ENCODE data around the gene PDE2A.

The PDE2A gene

GRCh38 chr11:72682238-72682857 is 8.1 kb upstream of the PDE2A start:
- DNase-seq, result no peak

GRCh38 chr11:72681226-72682153 is 7.3 kb upstream of the PDE2A start:
- DNase-seq, result no peak

- DNase-seq, result no peak
Observed at GRCh38 chr11:72680624-72681158, 6.5 kb upstream of the PDE2A start.

GRCh38 chr11:72679869-72680268 is 5.6 kb upstream of the PDE2A start:
- DNase-seq, result no peak

GRCh38 chr11:72678524-72678923 is 4.3 kb upstream of the PDE2A start:
- no peak for DNase-seq

- DNase-seq, result no peak
Observed at GRCh38 chr11:72676861-72677341, 2.7 kb upstream of the PDE2A start.

- no peak for DNase-seq
Observed at GRCh38 chr11:72675221-72675620, 999 bp upstream of the PDE2A start.

GRCh38 chr11:72673284-72673942 is 809 bp downstream of the PDE2A start:
- DNase-seq, result no peak

GRCh38 chr11:72672597-72673238 is 1.5 kb downstream of the PDE2A start:
- DNase-seq, result no peak

- no peak for DNase-seq
Observed at GRCh38 chr11:72671152-72672099, 2.8 kb downstream of the PDE2A start.

GRCh38 chr11:72670041-72670440 is 4.2 kb downstream of the PDE2A start:
- DNase-seq, result no peak

GRCh38 chr11:72669527-72669926 is 4.7 kb downstream of the PDE2A start:
- no peak for DNase-seq

GRCh38 chr11:72668629-72669347 is 5.4 kb downstream of the PDE2A start:
- DNase-seq, result no peak

GRCh38 chr11:72665911-72666472 is 8.2 kb downstream of the PDE2A start:
- DNase-seq, result no peak

- DNase-seq, result no peak
Observed at GRCh38 chr11:72662036-72662435, 12.2 kb downstream of the PDE2A start.

- DNase-seq, result no peak
Observed at GRCh38 chr11:72661486-72661885, 12.7 kb downstream of the PDE2A start.

GRCh38 chr11:72658989-72659640 is 15.1 kb downstream of the PDE2A start:
- DNase-seq, result no peak

GRCh38 chr11:72657411-72658100 is 16.7 kb downstream of the PDE2A start:
- DNase-seq, result no peak

- DNase-seq, result no peak
Observed at GRCh38 chr11:72655896-72656464, 18.2 kb downstream of the PDE2A start.
